ENCODE data around the gene ATOX1. TPM values are rescaled to one million over a fixed set of nuclear protein-coding genes. Genes with fewer than 3 reads are reported as not detected.
"Not testable (repeated sequence)": the region's sequence is repeated elsewhere in the genome, so short reads cannot be mapped to it uniquely, and the experiment has no call there.

ATOX1 gene
- total RNA-seq, 4 donors from 2014 or later, result 59.0 to 185 (median 92.1) TPM

DNA sequence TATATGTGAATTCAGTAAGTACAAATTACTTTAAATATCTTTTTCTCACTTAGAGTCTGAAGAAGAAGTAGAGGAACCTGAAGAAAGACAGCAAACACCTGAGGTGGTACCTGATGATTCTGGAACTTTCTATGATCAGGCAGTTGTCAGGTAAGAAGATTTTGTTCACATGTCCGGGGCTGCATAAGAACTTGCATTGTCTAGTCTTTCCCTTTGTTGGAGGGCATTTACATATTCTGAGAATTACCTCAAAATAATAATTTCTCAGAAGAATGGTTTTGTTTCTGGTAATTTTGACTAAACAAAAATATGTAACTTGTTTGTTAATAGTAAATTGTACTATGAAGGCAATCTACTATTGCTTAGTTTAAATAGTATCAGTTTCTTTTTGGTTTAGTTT lies 37.0 kb upstream of the ATOX1 start:
- 89% methylated on average over 1 of the region's 1 CpG for WGBS
- Histone ChIP-seq H3K4me1 (no peaks in the 10 kb centered on the region), H3K4me3 (no peak overlapping the region), H3K27ac (no peak overlapping the region), H3K36me3 (peaks cover 90% of the 10 kb centered on the region), H3K27me3 (no peaks in the 10 kb centered on the region), H3K9me3 (no peaks in the 10 kb centered on the region)
- DNase-seq (ENCODE audit: low spot score in 2 of 2), result no peak
- TF ChIP-seq POLR2AphosphoS5 (IDR thresholded peaks at IDR 0.05), result no peak
- TF ChIP-seq POLR2A (IDR thresholded peaks at IDR 0.05), result no peak
- TF ChIP-seq, protein P1, sequence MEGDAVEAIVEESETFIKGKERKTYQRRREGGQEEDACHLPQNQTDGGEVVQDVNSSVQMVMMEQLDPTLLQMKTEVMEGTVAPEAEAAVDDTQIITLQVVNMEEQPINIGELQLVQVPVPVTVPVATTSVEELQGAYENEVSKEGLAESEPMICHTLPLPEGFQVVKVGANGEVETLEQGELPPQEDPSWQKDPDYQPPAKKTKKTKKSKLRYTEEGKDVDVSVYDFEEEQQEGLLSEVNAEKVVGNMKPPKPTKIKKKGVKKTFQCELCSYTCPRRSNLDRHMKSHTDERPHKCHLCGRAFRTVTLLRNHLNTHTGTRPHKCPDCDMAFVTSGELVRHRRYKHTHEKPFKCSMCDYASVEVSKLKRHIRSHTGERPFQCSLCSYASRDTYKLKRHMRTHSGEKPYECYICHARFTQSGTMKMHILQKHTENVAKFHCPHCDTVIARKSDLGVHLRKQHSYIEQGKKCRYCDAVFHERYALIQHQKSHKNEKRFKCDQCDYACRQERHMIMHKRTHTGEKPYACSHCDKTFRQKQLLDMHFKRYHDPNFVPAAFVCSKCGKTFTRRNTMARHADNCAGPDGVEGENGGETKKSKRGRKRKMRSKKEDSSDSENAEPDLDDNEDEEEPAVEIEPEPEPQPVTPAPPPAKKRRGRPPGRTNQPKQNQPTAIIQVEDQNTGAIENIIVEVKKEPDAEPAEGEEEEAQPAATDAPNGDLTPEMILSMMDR (IDR thresholded peaks at IDR 0.05), result no peak
- TF ChIP-seq EP300 (IDR thresholded peaks at IDR 0.05), result no peak

DNA sequence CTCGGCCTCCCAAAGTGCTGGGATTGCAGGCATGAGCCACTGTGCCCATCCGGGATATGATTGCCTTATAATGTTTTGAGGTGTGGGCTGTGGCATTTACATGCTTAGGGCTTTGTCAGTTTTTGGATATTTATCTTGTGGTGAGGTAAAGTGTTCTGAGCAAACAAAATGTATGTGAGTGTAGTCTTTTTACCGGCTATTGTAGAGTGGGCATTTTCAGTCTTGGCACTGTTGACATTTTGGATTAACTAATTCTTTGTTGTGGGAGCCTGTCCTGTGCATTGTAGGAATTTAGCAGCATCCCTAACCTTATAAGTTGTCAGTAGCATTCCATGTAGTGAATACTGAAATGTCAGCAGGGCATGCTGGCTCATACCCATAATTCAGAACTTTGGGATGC lies 34.9 kb upstream of the ATOX1 start:
- Histone ChIP-seq H3K36me3 (peaks cover 91% of the 10 kb centered on the region), H3K27ac (no peak overlapping the region), H3K4me1 (no peaks in the 10 kb centered on the region), H3K27me3 (no peaks in the 10 kb centered on the region), H3K4me3 (no peak overlapping the region), H3K9me3 (no peaks in the 10 kb centered on the region)
- DNase-seq (ENCODE audit: low spot score in 2 of 2), result no peak
- WGBS, result 98% methylated on average over 3 of the region's 3 CpGs
- TF ChIP-seq POLR2A (IDR thresholded peaks at IDR 0.05) (no peak), EP300 (IDR thresholded peaks at IDR 0.05) (no peak), POLR2AphosphoS5 (IDR thresholded peaks at IDR 0.05) (no peak)
- TF ChIP-seq, protein P1 (IDR thresholded peaks at IDR 0.05), result no peak

DNA sequence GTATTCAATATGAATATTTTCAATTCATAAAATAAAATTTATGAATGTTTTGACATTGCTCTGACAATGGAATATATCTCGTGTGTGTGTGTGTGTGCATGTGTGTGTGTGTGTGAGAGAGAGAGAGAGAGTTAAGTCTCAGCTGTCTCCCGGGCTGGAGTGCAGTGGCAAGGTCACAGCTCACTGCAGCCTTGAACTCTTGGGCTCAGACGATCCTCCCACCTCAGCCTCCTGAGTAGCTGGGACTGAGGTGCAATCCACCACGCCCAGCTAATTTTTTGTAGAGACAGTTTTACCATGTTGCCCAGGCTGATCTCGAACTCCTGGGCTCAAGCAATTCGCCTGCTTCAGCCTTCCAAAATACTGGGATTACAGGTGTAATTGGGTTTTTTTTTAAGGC lies 29.4 kb upstream of the ATOX1 start:
- WGBS, result 82% methylated on average over 6 of the region's 6 CpGs
- H3K27me3 ChIP-seq, result no peaks in the 10 kb centered on the region
- DNase-seq (ENCODE audit: low spot score in 2 of 2), result no peak
- H3K27ac ChIP-seq, result no peak overlapping the region
- no peaks in the 10 kb centered on the region for H3K9me3 ChIP-seq
- H3K4me3 ChIP-seq, result no peak overlapping the region
- H3K4me1 ChIP-seq, result peaks cover 12% of the 10 kb centered on the region
- TF ChIP-seq, protein P1 (IDR thresholded peaks at IDR 0.05), result no peak
- TF ChIP-seq POLR2A (IDR thresholded peaks at IDR 0.05) (no peak), EP300 (IDR thresholded peaks at IDR 0.05) (no peak), POLR2AphosphoS5 (IDR thresholded peaks at IDR 0.05) (no peak)
- H3K36me3 ChIP-seq, result peaks cover 52% of the 10 kb centered on the region

DNA sequence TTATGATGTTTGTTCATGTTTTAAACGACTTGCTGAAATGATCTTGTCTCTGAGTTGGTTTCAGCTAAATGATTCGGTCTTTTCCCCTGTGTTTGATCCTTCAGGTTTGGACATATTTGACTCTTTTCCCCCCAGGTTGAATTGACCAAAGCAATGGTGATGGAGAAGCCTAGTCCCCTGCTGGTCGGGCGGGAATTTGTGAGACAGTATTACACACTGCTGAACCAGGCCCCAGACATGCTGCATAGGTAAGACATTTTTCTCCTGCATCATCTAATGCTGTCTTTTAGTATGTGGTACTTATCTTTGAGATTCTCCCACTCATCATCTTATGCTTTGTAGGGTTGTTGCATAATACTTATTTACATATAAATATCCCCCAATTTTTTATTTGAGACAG lies 28.0 kb upstream of the ATOX1 start:
- no peak overlapping the region for H3K4me3 ChIP-seq
- 77% methylated on average over 4 of the region's 4 CpGs for WGBS
- H3K4me1 ChIP-seq, result peaks cover 12% of the 10 kb centered on the region
- H3K36me3 ChIP-seq, result peaks cover 38% of the 10 kb centered on the region
- H3K27me3 ChIP-seq, result no peaks in the 10 kb centered on the region
- no peak overlapping the region for H3K27ac ChIP-seq
- TF ChIP-seq POLR2AphosphoS5 (IDR thresholded peaks at IDR 0.05) (no peak), POLR2A (IDR thresholded peaks at IDR 0.05) (no peak), EP300 (IDR thresholded peaks at IDR 0.05) (no peak)
- TF ChIP-seq, protein P1 (IDR thresholded peaks at IDR 0.05), result no peak
- no peaks in the 10 kb centered on the region for H3K9me3 ChIP-seq
- DNase-seq (ENCODE audit: low spot score in 2 of 2), result no peak

DNA sequence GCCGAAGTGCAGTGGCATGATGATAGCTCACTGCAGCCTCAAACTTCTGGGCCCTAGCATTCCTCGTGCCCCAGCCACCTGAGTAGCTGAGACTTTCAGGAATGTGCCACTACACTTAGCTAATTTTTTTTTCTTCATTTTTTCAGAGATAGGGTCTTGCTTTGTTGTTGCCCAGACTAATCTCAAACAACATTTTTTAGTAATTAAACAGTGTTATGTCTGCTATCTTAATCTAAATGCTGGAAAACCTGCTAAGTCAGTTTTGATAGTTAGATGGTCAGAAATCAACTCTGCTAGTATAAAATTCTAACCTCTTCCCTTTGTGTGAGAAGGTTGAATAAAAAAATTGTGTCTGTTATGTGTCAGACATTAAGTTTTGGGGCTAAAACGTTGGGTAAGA lies 25.7 kb upstream of the ATOX1 start:
- Histone ChIP-seq H3K36me3 (peaks cover 16% of the 10 kb centered on the region), H3K4me3 (no peak overlapping the region), H3K27ac (no peak overlapping the region), H3K4me1 (peaks cover 15% of the 10 kb centered on the region), H3K27me3 (no peaks in the 10 kb centered on the region), H3K9me3 (no peaks in the 10 kb centered on the region)
- DNase-seq (ENCODE audit: low spot score in 2 of 2), result no peak
- TF ChIP-seq EP300 (IDR thresholded peaks at IDR 0.05), result no peak
- TF ChIP-seq, protein P1 (IDR thresholded peaks at IDR 0.05), result no peak
- TF ChIP-seq POLR2AphosphoS5 (IDR thresholded peaks at IDR 0.05), result no peak
- no peak for TF ChIP-seq POLR2A (IDR thresholded peaks at IDR 0.05)
- WGBS, result 74% methylated on average over 3 of the region's 3 CpGs

DNA sequence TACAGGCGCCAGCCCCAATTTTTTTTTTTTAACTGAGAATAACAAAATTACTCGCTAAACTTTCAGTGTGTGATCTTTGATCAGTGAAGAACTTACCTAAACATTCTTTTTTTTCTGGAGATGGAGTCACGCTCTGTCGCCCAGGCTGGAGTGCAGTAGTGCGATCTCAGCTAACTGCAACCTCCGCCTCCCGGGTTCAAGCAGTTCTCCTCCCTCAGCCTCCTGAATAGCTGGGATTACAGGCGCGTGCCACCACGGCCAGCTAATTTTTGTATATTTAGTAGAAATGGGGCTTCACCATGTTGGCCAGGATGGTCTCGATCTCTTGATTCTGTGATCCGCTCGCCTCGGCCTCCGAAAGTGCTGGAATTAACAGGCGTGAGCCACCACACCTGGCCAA lies 25.2 kb upstream of the ATOX1 start:
- DNase-seq (ENCODE audit: low spot score in 2 of 2); H3K27ac ChIP-seq; H3K27me3 ChIP-seq; H3K9me3 ChIP-seq; H3K4me3 ChIP-seq: not testable (repeated sequence)
- H3K4me1 ChIP-seq, result peaks cover 15% of the 10 kb centered on the region
- peaks cover 16% of the 10 kb centered on the region for H3K36me3 ChIP-seq
- WGBS, result 94% methylated on average over 16 of the region's 16 CpGs
